KOPT-K1 (cell line): ENCODE data around the gene BPIFB2.

ENCODE experiments used
- H3K27ac ChIP-seq: fragments of 200-600 bp; sonication (generic); 2 replicates; pipeline ENCODE4 v1.5.1; 2016; ENCODE audit warnings: antibody characterized with exemption, mild to moderate bottlenecking, low read depth, low read length; ENCODE audit not compliant: poor library complexity, severe bottlenecking
- H3K36me3 ChIP-seq: fragments of 200-600 bp; sonication (generic); 2 replicates; pipeline ENCODE4 v1.5.1; 2017; ENCODE audit warnings: antibody characterized with exemption, mild to moderate bottlenecking, low read length, moderate library complexity; ENCODE audit not compliant: insufficient read depth
- H3K9me3 ChIP-seq: fragments of 200-600 bp; sonication (generic); 2 replicates; pipeline ENCODE4 v1.5.1; 2017; ENCODE audit warnings: antibody characterized with exemption, low read length, mild to moderate bottlenecking; ENCODE audit not compliant: insufficient read depth, poor library complexity, severe bottlenecking

The BPIFB2 gene

DNA sequence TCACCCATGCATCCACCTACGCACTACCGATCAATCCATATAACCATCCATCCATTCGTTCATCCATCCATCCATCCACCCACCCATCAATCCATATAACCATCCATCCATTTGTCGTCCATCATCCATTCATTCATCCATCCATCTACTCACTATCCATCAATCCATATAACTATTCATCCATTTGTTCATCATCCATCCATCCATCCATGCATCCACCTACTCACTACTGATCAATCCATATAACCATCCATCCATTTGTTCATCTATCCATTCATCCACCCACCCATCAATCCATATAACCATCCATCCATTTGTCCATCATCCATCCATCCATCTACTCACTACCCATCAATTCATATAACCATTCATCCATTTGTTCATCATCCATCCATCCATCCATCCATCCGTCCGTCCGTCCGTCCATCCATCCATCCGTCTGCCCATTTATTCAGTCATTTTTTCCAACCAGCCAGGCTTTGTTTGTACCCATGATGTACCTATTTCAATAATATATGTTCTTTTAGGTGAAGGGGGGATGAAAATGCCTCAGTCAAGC lies 17.9 kb downstream of the BPIFB2 start:
- no peak overlapping the region for H3K27ac ChIP-seq
- no peaks in the 10 kb centered on the region for H3K36me3 ChIP-seq
- H3K9me3 ChIP-seq, result no peaks in the 10 kb centered on the region

DNA sequence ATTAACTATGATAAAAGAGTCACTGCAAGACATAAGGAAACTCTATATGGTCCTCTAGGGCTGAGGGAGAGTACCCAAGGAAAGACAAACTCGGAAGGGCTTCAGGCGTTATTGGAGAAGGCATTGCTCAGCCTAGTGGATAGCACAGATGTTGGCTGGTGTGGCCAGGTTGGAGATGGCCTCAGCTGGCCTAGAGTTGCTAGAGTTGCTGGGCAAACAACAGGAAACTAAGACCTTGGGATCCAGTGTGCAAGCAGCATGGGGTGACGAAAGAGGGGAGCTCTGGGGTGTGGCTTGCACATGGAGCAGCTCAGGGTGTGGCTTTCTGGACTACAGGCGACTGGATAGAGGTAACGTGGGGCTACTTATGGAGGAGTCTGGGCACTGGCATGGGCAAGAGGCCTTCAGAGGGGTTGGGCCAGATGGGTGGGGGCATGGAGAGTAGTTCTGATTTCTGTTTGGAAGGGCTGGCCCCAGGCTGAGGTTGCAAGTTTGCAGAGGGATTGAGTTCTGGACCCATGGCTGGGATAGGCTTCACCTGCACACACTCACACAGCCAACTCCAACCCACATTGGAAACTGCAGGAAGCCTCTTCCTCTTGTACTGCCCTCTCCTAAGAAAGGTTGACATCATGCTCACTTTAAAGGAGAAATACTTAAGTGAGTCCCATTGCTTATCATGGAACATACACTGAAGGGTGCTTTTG lies 18.7 kb downstream of the BPIFB2 start:
- Histone ChIP-seq H3K9me3 (no peaks in the 10 kb centered on the region), H3K36me3 (no peaks in the 10 kb centered on the region), H3K27ac (no peak overlapping the region)

DNA sequence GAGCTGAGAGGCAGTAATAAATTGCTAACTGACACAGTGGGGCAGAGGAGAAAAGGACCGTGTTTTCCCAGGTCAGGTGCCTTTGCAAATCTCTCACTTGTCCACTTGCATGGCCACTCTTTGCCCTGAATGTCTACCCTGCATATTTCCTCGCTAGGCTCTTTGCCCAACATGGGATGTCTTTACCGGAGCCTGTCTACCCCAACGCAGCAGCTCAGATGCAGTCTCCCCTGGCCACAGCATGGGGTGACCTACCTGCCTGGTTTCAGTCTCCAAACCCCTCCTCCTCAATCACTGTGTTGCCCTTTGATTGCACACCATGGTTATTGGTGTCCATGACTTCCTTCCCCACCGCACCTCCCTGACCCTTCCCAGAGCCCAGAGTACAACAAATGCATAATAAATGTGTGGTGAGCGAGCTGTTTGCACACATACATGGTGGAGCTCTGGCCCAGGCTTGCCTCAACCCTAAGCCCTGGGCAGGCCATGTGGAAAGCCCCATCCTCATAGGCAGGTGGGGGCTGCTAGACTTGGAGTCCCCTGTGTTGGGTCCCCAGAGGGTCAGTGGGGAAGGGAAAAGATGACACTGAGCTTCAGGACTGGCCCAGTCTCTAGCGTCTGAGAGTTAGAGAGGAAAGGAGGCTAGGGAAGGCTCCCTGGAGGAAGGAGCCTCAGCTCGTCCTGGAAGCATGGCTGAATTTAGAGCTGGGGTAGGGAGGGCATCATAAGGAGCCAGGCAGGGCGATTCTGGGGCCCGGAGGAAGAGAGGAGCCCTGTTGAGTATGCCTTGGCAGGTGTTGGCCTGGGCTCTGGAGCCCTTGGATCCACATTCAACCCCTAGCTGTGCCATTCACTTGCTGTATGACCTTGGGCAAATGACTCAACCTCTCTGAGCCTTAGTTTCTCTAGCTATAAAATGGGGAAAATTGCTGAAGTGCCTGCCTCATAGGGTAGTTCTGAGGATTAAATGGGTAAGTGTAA lies 19.6 kb downstream of the BPIFB2 start:
- Histone ChIP-seq H3K9me3 (no peaks in the 10 kb centered on the region), H3K27ac (no peak overlapping the region), H3K36me3 (no peaks in the 10 kb centered on the region)

DNA sequence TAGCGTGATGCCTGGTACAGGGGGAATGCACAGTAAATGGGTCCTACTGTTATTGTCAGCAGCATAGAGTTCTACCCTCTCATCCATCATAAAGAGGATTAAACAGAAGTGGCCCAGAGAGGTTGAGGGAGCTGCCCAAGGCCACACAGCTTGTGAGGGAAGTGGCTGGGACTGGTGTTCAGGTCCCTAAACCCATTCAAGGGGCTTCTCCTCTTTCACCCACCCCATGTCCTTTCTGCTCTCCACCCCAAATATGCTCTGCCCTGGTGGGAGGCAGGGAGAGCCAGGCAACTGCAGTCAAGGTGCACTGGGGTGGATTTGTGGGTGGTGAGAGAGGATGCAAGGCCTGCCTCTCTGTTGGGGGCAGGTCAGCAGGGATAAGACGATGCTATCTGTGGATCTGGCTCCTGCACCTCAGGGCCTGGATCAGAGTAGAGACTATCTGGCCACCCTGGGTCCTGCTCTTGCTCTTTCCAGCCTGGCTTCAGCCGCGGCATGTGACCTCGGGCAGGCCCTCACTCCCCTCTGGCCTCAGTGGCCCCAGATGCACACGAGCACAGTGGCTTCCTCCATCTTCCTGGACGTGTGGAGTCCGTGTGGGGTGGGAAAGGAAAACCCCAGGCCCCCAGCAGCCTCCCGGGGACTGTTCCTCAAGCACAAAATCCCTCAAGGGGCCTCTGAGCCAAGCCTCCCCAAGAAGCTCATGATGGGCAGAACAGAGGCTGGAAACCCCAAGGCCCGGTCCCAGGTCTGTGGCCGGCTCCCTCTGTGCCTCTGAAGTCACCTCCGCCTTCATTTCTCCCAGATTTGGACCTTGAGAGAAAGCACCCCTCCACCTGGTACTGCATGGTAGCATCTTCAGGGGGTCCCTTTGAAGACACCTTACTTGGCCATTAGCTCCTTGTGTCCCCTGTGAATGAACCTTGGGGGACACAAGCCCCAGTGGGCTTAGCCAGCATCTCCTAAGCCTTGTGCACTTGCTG lies 20.6 kb downstream of the BPIFB2 start:
- Histone ChIP-seq H3K9me3 (no peaks in the 10 kb centered on the region), H3K27ac (no peak overlapping the region), H3K36me3 (no peaks in the 10 kb centered on the region)

DNA sequence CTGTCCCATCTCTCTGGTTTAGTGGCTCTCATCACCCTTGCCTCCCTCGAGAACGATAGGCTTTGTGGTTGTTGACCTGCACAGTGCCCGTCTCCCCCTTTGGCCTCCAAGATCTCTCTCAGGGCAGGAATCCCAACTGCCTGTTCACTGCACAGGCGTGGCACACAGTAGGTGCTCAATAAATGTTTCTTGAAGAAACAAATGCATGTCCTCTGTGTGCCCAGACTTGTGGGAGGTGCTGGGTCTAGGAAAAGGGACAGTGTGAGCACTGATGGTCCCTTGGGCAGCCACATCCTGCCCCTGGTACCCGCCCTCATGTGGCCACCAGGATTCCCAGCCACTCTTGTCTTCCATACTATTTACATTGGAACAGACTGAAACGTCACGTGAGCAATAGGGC lies 21.4 kb downstream of the BPIFB2 start:
- H3K9me3 ChIP-seq, result no peaks in the 10 kb centered on the region
- H3K36me3 ChIP-seq, result no peaks in the 10 kb centered on the region
- H3K27ac ChIP-seq, result no peak overlapping the region

DNA sequence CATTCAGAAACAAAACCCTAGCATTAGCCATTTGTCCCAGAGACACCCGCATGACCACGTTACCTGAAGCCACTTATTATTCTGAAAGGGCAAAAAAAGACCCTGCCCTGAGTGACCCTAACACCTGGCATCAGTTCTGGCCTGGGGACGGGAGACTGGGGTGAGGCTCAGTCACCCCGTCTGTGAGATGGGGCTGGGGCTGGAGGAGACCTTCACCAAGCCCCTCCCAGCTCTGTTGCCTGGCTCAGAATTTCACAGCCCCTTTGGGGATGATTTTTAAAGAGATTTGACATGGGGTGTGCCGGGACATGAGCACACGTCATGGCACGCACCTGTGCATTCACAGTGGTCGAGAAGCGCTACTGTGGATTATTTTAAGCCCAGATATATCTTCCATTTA lies 22.6 kb downstream of the BPIFB2 start:
- H3K9me3 ChIP-seq, result no peaks in the 10 kb centered on the region
- H3K27ac ChIP-seq, result no peak overlapping the region
- no peaks in the 10 kb centered on the region for H3K36me3 ChIP-seq

DNA sequence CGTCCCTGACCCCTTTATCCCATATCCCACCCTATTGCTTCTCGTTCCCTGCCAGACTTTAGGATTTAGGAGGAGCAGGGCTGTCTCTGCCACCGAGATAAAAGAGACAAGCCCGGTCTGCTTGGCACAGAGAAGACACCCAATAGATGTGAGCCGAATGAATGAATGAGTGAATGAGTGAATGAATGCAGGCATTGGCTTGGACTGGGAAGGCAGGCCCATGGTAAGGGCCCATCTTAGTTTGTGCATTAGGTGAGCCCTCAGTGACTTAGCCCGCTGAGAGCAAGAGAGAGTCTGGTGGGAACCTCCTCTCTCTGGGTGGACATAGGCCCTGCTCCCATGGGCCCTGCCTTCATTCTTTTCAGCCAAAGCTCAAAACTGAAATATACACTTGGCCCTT lies 23.1 kb downstream of the BPIFB2 start:
- Histone ChIP-seq H3K9me3 (no peaks in the 10 kb centered on the region), H3K36me3 (no peaks in the 10 kb centered on the region), H3K27ac (no peak overlapping the region)

DNA sequence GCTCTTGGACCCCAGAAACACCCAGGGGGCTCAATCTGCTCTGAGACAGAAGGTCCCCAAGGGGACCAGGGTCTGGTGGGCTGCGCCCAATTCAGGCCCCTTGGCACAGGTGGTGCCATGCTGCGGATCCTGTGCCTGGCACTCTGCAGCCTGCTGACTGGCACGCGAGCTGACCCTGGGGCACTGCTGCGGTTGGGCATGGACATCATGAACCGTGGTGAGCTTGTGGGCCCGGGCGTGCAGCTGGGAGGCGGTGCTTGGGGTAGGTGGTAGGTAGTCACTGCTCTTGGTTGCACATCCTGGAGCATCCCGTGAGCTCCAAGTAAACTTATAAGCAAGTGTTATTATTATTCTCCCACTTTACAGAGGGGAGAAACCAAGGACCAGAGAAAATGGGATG lies 24.0 kb downstream of the BPIFB2 start, which contains the start of gene BPIFB6:
Gene BPIFB6 (plus strand): TSS at position 118 of the 400 bp plus-strand sequence. CDS start 0 bp downstream, at position 118.
- H3K36me3 ChIP-seq, result no peaks in the 10 kb centered on the region
- H3K9me3 ChIP-seq, result no peaks in the 10 kb centered on the region

DNA sequence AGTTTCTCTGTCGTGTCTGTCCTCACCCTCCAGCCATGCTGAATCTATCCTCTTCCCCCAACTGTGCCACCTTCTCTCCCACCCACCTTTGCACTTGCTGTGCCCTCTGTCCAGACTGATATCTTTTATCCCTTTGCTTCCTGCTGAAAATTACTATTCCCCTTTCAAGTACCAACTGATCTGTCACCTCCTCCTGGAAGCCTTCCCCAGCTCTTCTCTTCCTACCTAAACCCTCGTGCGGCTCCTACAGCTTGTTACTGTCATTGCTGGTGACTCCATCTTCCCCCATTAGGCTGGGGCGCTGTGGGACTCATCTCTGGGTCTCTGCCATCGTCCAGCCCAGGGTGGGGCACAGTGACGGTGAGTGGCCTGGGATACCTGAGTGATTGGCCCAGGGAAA lies 25.1 kb downstream of the BPIFB2 start:
- Histone ChIP-seq H3K36me3 (no peaks in the 10 kb centered on the region), H3K9me3 (no peaks in the 10 kb centered on the region), H3K27ac (no peak overlapping the region)

More for the DNA sequence above, 24.0 kb downstream of the BPIFB2 start, which contains the start of gene BPIFB6:
- H3K27ac ChIP-seq, result no peak within 1 kb of the TSS

DNA sequence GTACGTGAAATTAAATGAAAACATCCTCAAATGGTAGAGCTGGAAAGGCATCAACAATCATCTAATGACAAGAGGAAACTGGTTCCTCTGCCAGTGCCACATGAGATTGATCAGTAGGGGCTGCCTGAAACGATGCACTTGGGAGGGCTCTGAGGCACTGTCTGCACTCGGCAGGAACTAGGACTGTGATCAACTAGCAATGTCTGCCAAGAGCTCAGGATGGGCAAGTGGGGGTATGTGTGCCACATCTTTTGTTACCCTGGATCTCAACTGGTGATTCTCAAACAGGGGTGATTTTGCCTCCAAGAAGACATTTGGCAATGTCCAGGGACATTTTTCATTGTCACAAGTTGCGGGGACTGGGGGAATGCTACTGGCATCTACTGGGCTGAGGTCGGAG lies 25.9 kb downstream of the BPIFB2 start:
- Histone ChIP-seq H3K27ac (no peak overlapping the region), H3K9me3 (no peaks in the 10 kb centered on the region), H3K36me3 (no peaks in the 10 kb centered on the region)

DNA sequence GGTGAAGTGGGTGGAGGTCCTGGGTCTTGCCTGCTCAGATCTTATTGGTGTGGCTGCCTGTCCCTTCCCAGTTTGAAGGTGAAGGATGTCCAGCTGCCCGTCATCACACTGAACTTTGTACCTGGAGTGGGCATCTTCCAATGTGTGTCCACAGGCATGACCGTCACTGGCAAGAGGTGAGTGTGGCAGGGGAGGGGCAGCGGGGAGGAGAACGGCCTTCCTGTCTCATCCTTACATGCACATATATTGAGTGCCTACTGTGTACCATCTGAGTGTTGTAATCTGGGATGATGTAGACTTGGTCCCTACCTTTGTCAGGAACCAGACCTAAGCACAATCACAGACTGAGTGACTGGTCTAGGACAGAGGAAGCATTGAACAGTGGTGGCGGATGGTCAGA lies 26.6 kb downstream of the BPIFB2 start:
- no peaks in the 10 kb centered on the region for H3K9me3 ChIP-seq
- H3K36me3 ChIP-seq, result no peaks in the 10 kb centered on the region
- no peak overlapping the region for H3K27ac ChIP-seq

DNA sequence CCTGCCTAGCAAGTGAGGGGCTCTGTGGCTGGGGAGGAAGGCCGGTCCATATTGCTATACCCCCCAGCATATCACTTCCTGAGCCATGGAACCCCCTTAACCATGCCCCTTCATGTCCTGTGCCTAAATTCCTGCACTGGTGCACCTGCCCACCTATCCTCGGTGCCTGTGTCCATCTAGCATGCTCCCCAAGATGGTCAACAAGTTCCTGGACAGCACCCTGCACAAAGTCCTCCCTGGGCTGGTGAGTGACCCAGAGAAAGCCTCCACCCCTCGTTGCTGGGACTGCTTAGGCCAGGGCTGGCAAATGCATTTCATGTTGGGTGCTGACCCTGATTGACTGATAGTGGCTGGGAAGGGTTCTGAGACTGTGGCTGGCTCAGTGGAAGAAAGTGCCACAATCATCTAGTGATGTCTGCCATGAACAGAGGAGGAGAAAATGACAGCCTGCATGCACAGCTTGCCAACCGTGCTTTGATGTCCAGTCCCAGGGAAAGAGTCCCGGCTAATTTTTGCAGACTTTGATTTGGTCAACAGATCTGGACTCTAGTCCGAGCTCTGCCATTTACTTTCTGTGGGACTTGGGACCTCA lies 27.5 kb downstream of the BPIFB2 start:
- Histone ChIP-seq H3K27ac (no peak overlapping the region), H3K9me3 (no peaks in the 10 kb centered on the region), H3K36me3 (no peaks in the 10 kb centered on the region)

DNA sequence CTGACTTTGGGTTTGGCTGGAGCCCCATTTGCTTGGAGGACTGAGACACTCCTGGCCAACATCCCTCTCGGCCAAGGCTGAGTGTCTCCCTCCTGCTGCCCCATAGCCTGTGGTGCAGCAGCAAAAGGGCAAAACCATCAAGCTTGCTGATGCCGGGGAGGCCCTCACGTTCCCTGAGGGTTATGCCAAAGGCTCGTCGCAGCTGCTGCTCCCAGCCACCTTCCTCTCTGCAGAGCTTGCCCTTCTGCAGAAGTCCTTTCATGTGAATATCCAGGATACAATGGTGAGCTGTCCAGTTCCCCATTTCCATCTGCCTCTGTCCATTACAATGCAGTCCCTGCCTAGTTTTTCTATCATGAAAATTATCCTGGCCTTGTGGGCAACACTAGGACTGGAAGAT lies 30.0 kb downstream of the BPIFB2 start:
- H3K27ac ChIP-seq, result no peak overlapping the region
- no peaks in the 10 kb centered on the region for H3K9me3 ChIP-seq
- no peaks in the 10 kb centered on the region for H3K36me3 ChIP-seq

DNA sequence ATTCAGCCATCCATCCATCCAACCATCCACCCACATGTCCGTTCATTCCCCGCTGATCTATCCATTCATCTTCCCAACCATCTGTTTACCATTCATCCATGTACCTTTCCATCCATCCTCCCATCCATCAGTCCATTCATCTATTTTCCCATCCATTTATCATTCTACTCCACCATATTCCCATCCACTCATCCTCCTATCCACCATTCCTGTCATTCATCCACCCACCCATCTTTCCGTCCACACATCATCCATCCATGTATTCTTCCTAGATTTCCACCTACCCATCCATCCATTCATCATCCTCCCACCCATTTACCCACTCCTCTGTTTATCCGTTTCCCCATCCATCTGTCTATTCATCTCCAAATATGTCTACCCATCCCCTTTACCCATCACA lies 30.7 kb downstream of the BPIFB2 start:
- H3K9me3 ChIP-seq, result no peaks in the 10 kb centered on the region
- no peaks in the 10 kb centered on the region for H3K36me3 ChIP-seq
- no peak overlapping the region for H3K27ac ChIP-seq
